Hepatic stellate cell (primary cell): ENCODE measurements around the gene MICAL3.
"Not testable (repeated sequence)": the region's sequence is repeated elsewhere in the genome, so short reads cannot be mapped to it uniquely, and the experiment has no call there.

Experiments used
- DNase-seq: peaks from one replicate; pipeline ENCODE4 v3.0.0; 2011; ENCODE audit warnings: low spot score

Gene MICAL3, protein sequence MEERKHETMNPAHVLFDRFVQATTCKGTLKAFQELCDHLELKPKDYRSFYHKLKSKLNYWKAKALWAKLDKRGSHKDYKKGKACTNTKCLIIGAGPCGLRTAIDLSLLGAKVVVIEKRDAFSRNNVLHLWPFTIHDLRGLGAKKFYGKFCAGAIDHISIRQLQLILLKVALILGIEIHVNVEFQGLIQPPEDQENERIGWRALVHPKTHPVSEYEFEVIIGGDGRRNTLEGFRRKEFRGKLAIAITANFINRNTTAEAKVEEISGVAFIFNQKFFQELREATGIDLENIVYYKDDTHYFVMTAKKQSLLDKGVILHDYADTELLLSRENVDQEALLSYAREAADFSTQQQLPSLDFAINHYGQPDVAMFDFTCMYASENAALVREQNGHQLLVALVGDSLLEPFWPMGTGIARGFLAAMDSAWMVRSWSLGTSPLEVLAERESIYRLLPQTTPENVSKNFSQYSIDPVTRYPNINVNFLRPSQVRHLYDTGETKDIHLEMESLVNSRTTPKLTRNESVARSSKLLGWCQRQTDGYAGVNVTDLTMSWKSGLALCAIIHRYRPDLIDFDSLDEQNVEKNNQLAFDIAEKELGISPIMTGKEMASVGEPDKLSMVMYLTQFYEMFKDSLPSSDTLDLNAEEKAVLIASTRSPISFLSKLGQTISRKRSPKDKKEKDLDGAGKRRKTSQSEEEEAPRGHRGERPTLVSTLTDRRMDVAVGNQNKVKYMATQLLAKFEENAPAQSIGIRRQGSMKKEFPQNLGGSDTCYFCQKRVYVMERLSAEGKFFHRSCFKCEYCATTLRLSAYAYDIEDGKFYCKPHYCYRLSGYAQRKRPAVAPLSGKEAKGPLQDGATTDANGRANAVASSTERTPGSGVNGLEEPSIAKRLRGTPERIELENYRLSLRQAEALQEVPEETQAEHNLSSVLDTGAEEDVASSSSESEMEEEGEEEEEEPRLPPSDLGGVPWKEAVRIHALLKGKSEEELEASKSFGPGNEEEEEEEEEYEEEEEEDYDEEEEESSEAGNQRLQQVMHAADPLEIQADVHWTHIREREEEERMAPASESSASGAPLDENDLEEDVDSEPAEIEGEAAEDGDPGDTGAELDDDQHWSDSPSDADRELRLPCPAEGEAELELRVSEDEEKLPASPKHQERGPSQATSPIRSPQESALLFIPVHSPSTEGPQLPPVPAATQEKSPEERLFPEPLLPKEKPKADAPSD (N-terminal part only)

DNA sequence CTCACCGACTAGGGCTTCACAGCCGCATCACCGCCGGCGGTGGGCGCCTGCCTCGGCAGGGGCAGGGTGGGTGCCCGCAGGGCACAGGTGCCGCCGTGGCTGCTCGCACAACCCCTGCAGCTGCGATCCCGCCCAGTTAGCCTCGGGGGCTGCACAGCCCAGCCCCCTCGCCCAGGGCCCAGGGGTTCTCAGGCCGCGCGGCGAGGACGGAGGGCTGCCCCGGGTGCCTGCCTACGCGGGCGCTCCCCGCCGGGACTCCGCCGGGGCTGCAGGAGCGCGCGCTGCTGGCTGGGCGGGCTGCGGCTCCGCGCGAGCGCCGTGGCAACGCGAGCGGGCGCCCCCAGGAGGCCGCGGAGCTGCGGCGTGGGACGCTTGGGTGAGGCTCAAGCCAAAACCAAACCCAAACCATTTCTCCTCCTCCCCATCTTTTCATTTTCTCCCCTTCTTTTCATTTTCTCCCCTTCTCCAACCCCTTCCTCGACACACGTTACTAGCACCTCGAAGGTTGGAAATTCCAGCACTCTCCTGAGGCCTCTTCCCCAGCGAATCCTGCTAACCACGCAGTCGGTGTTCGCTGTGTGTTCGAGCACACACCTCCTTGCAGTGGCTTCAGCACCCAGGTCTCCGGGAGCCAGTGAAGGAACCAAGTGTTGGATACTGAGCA, at the start of gene MICAL3:
Gene MICAL3, minus strand, starts transcription at position 286 of the 664 bp plus-strand sequence. CDS start 117,749 bp downstream, outside the sequence.
- peak; percentile 73 for DNase-seq

DNA sequence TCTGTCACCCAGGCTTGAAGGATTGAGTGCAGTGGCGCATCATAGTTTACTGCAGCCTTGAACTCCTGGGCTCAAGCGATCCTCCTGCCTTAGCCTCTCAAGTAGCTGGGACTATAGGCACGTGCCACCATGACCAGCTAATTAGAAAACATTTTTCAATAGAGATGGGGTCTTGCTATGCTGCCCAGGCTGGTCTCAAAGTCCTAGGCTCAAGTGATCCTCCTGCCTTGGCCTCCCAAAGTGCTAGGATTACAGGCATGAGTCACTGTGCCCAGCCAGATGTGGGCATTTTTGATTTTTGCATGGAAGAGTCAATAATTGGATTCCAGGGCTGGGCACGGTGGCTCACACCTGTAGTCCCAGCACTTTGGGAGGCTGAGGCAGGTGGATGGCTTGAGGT, 49.6 kb upstream of the MICAL3 start:
- not testable (repeated sequence) for DNase-seq

DNA sequence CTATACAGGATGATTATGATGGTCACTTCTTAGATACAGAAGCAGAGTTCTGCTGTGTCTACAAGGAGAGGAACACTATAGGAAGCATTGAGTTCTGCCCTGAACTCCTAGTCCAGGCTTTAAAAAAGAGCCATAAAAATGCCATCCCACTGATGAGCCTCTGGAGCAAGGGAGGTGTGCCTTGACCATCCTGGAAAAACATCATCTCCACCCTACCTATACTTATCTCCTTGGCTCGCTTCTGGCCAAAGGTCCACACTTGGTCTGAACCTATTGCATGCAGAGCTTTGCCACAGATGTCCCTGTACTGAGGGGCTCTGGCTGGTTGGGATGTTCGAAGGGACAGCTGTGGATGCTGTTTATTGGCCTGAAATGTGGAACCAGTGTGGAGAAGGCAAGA, 49.1 kb upstream of the MICAL3 start:
- no peak for DNase-seq

DNA sequence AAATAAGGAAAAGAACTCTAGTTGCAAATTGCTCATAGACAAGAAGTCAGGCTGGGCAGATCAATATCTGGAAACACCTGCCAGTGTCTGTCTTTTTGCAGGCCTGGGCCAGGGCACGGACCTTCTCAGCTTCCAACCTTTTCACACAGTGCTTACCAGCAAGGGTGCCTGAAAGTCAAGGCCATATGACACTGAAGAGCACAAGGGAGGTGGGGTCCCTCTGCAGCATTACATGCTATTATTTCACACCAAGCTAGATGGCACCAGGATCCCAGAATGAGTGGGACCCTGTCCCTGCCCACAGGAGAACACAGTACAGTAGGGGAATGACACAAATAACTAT, 47.6 kb upstream of the MICAL3 start:
- DNase-seq = no peak

DNA sequence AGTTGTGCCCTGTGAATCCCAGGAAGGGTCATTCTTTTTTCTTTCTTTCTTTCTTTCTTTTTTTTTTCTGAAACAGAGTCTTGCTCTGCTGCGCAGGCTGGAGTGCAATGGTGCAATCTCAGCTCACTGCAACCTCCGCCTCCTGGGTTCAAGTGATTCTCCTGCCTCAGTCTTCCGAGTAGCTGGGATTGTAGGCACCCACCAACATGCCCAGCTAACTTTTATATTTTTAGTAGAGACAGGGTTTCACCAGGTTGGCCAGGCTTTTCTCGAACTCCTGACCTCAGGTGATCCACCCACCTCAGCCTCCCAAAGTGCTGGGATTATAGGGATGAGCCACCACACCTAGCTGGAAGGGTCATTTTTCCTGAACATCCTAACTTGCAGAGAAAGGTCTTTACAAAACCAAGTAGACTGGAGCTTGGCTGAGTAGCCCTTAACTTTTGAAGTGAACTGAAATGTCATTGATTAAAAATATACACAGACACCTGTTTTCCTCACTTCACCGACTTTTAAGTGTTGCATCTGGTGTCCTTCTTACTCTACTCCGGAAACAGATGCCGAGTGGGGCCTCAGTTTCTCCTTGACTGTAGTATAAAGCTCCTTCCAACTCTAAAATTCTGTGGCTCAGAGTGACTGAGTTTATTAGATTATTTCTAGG, 47.1 kb upstream of the MICAL3 start:
- DNase-seq = not testable (repeated sequence)

DNA sequence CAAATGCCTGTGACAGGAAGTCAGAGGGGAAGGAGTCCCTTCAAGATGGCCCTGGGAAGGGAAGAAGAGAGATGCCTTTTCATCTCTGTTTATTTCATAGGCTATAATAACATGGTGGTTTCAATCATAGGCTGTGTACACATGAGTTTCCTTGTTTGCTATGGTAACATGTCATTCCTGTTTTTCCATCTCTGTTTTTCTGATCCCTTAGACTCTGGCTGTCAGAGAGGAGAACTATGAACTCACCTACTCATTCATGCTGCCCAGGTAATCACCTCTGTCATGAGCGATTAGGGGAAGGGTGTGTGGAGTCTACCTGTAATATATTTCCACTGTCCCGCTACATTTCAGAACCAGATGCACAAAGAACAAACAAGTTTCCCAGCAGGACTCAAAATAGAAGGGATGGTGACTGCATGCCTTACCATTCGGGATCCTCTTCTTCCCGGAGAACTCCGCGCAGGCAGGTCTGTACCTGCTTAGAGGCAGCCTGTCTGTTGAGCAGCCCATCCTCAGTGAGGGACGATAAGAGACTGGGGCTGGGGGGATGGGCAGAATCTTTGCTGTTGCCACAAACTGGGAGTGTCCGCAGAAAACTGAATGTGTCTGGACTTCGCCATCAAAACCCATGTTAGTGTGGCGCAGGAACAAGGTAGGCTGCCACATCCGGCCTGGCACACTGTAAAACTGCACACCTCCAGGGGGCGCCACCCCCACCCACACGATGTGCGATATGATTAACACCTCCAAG, 46.4 kb upstream of the MICAL3 start:
- no peak for DNase-seq

DNA sequence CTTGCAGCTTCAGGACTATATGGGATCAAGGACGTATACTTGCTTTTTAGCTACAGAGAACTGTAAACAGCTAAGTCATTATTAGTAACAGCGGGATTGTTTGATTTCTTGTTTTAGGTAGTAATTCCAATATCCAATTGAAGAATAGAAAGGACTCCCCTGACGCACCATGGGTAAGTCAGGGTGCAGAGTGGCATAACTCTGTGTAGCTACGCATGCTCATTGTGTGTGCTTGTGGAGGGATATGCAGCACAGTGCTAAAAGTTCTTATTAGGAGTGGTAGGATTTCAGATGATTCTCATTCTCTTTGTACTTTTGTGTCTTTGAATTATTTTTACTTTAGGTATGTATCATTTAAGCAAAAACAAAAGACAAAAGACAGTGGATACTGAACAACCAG, 45.7 kb upstream of the MICAL3 start:
- DNase-seq = no peak

DNA sequence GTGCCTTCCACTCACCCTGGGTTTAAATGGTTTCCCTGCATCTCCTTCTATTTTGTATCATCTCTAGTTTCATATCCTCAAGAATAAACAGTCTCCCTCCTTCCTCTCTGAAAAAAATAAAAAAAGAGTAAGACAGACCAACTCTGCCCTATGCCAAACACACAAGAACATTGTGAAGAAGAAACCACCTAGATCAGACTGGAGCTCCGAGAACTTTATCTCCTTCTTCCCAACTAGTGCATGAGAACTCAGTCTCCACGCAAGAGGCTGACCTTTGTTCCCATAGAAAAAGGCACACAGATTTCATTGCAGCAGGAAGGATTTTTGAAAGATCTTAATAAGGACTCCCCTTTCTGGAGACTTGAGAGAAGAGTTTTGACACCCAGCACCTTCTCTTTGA, 44.7 kb upstream of the MICAL3 start:
- DNase-seq = no peak

DNA sequence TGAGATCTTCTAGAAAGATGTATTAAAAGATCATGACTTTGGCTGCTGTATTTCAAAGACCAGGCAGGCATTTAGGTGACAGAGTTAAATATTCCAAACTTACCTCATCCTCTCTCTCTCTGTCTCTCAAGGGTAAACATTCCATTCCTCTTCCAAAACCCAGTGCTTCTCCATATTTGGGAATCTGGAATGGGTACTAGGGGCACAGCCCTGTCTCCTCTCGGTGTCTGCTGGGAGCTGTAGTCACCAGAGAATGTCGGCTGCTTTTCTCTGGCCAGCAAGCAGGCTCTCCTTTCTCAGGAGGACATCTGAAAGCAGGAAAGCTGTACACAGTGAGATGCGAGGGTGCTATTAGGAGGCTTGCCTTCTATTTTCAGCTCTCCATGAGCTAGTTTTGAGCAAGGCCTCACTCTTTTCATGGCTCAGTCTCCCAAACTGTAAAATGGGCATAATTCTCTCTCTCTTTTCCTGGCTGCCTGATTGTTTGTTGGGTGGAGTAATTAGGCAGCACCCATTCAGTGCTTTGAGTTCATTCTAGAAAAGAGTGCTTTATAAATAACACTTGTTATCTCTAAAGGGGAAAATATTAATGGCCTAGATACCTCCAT, 44.1 kb upstream of the MICAL3 start:
- DNase-seq = peak; percentile 69

DNA sequence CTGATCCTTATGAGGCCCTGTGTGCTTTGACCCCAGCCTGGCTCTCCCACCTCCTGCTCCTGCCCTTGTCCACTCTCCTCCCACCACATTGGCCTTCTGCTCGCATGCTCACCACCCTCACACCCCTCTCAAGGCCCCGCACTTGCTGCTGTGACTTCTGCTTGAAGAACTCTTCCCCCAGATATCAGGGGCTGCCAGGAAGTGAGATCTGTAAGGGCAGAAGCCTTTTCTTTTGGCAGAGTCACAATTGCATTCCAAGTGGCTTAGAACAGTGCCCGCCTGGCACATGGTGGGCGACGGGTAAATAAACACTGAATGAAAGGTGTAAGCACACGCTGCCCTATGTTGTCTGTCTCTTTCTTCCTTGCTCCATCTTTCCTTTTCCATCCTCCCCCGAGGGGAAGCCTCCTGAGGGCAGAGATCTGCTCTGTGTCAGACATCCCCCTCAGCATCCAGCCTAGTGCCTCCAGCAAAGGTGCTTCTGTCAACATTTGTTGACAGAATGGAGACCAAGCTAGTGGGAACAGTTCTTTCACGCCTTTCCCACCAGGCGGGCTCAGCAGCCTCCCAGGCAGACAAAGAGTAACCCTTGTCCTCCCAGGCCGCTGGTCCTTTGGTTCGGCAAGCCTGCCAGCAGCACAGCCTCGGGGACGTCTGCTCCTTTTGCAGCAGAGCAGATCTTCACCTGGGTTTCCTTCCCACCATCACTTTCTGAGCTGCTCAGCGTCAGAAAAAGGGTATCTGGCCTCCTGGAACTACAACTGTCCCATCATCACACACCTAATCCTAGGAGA, 43.4 kb upstream of the MICAL3 start:
- no peak for DNase-seq

DNA sequence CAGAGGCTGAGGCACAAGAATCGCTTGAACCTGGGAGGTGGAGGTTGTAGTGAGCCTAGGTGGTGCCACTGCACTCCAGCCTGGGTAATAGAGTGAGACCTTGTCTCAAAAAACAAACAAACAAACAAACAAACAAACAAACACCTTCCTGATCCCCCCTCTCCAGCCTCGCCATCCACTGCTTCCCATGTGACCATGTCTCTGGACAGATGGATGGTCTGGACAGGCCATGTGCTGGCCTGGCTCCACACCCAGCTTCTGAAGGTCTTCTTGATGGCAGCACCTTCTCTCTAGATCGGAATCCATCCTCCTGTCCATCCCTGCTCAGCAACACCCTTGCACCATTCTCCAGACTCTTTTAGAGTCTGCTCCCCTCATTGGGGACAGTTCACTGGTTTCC, 42.8 kb upstream of the MICAL3 start:
- DNase-seq = no peak

DNA sequence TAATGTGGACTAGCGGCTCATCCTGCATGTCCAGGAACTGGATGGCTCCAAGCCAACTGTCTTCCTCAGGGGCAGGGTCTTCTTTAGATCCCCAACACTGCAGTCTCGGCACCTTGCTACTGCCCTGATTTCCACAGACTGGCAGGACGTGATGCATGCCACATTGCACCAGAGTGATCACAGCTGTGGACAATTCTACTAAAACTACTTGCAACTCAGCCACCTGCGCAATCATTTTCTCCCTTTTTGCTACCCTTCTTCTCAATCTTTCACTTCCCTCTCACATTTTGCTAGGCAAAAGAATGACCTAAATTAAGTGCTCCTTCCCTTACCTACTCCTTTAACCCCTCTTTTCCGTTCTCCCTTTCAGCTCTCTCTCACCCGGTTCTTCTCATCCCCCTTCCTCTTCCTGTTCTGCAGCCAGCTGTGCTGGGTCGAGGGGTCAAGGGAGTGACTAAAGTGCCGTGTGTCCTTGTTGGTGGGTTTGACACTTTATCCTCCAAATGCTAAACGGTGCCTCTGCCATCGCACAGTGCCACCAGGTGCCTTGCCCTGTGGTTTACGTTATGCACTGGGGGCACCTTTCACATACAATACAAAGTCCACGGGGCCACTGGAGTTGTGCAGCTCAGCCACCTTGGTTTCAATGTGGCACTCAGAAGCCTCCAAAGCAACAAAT, 42.0 kb upstream of the MICAL3 start:
- no peak for DNase-seq

DNA sequence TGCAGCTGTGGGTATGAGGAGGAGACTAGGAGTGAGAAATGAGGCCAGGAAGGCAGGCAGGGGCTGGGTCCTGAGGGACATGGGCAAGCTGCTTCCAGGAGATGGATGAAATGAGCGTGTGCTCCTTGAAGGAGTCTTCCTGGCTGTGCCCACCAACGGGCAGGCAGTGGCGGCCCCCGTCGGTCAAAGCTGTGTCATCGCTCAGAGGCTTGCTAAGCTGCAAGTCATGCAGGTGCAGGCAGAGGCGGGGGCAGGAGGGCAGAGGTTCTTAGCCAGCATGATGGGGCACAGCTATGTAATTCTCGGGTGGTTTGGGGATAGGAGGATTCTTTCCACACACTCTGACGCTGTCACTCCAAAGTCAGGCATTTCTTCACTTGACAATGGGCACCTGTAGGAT, 40.9 kb upstream of the MICAL3 start:
- DNase-seq = no peak

DNA sequence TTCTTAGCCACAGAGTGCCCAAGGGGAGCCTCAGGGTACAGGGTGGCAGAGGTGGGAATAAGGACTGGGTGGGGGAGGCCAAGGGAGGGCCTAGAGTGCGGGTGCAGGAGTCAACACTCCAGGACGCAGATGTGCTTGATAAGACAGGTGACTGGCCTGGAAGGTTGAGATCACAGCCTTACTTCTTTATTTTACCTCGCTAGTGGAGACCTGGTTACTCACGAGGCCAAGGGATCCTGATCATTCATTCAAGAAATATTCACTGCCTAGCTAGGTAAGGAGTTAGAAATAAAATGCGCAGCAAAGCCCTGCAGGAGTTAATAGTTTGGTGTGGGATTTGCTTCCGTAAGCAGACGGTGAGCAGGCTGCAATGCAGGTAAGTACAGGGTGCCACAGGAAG, 40.3 kb upstream of the MICAL3 start:
- no peak for DNase-seq

DNA sequence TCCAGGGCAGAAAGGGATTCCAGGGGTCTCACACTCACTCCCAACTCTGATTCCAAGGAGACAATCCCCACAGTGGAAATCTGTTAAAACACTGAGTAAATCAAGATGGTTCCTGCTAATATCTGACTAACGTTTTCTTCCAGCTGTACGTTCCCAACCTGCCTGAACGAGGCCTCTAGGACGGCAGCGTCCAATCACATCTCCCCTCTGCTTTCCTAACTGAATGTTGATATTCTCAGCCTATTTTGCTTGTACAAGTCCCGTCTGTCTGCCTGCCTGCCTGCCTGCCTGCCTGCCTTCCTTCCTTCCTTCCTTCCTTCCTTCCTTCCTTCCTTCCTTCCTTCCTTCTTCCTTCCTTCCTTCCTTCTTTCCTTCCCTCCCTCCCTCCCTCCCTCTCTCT, 39.4 kb upstream of the MICAL3 start:
- not testable (repeated sequence) for DNase-seq

DNA sequence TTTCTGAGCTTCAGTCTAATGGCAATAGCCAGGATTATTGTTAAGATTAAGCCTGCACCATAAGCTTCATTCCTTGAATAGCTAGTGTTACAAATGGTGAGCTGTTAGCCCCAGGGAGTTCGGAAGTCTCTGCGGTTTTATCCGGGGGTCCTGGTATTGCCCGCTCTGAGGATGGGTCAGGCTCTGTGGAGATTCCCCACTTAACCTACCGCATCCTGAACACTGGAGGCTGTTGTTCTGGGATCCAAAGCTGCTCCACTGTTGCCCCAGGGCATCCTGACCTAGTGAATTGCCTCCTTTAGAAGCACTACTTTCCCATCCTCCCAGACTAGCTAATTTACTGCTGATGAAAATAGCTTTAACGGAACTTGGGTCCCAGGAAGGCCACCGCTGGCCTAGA, 38.9 kb upstream of the MICAL3 start:
- no peak for DNase-seq

DNA sequence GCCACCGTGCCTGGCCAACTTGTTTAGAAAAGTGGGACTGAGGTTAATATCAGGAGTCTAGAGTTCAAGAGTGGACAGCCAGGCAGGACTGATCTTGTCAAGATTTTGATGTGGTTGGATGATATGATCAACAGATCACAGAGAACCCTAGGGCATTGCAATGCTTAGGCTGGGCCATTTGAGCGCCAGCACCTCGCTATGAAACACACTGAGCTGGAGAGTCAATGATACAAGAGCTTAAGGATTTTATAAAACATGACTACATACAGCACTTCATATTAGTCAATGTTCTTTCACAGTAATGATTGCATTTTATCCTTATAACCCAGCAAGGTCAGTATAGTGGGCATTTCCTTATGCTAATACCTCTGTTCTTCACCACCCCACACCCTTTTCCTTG, 38.1 kb upstream of the MICAL3 start:
- no peak for DNase-seq

DNA sequence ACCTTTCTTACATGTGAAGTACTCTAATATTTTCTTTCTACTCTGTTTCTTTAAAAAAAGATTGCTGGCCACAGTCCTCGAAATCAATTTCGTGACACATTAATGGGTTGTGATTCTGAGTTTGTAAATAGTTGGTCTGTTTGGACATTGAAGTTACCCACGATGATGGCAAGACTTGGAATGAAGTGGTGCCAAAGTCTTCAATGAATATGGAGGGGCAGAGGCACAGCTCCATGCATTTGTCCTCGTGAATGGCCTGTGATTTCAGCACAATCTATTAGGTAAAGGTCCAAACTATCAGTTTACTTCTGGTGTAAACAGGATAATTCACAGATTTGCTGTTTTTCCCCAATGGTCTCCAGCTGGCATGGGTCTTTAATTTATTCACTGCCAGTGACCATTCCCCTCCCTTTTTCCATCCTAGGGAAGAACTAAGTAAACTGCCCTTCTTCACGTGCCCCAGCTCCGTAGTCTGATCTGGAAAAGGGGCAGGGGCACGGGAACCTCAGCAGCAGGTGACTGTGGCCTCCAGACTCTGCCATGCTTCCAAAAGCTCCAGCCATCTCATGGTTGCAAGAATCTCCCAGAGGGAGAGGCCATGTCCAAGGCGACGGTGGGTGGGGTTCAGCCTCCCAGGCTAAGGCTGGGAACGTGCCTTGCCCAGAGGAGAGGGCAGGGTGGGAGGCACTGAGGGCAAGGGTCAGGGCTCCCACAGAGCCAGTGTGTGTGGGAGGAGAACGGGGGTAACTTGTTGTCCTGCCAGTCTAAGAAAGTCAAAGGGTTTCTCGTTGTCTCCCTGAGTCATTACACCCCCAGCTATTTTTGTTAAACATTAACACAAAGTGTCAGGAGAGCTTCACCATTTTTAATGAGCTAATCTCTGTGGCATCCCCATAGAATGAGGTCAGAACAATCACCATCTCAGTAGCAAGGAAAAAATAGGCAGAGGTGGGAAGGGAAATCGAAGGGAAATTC, 36.6 kb upstream of the MICAL3 start:
- no peak for DNase-seq
